KMS-11 (cell line): ENCODE measurements around the gene ZNF652.

ENCODE experiments used
- H2AFZ ChIP-seq: fragments of 200-600 bp; sonication (generic); 2 replicates; pipeline ENCODE4 v1.6.1; 2016; ENCODE audit warnings: antibody characterized with exemption, mixed run types, low read depth
- H3K27ac ChIP-seq: fragments of 200-600 bp; sonication (generic); 2 replicates; pipeline ENCODE4 v1.6.1; 2016; ENCODE audit warnings: mild to moderate bottlenecking, mixed run types
- H3K27me3 ChIP-seq: fragments of 200-600 bp; sonication (generic); 2 replicates; pipeline ENCODE4 v1.6.1; 2017; ENCODE audit warnings: mild to moderate bottlenecking, low read depth, mixed run types, moderate library complexity; ENCODE audit not compliant: insufficient read depth
- H3K36me3 ChIP-seq: fragments of 200-600 bp; sonication (generic); 2 replicates; pipeline ENCODE4 v1.6.1; 2017; ENCODE audit warnings: mild to moderate bottlenecking, mixed run types; ENCODE audit not compliant: insufficient read depth
- H3K4me1 ChIP-seq: fragments of 200-600 bp; sonication (generic); 2 replicates; pipeline ENCODE4 v1.6.1; 2016; ENCODE audit warnings: mild to moderate bottlenecking, low read depth, mixed run types; ENCODE audit not compliant: poor library complexity, severe bottlenecking
- H3K4me2 ChIP-seq: fragments of 200-600 bp; sonication (generic); 2 replicates; pipeline ENCODE4 v1.7.0; 2016; ENCODE audit warnings: mild to moderate bottlenecking, mixed run types
- H3K4me3 ChIP-seq: fragments of 200-600 bp; sonication (generic); IDR thresholded peaks from 2 replicates; pipeline ENCODE4 v1.6.1; 2017; ENCODE audit warnings: low read depth, low read length, mixed read lengths; ENCODE audit not compliant: insufficient read depth
- H3K79me2 ChIP-seq: fragments of 200-600 bp; sonication (generic); 2 replicates; pipeline ENCODE4 v1.6.1; 2016; ENCODE audit warnings: low read depth, mixed run types; ENCODE audit not compliant: insufficient read depth
- H3K9ac ChIP-seq: fragments of 200-600 bp; sonication (generic); 2 replicates; pipeline ENCODE4 v1.6.1; 2016; ENCODE audit warnings: mild to moderate bottlenecking, mixed run types
- H4K20me1 ChIP-seq: fragments of 200-600 bp; sonication (generic); 2 replicates; pipeline ENCODE4 v1.6.1; 2016; ENCODE audit warnings: mild to moderate bottlenecking, mixed run types; ENCODE audit not compliant: insufficient read depth
- CTCF ChIP-seq: fragments of 200-600 bp; sonication (generic); conservative IDR thresholded peaks from 2 replicates; pipeline ENCODE4 v1.6.1; 2017; ENCODE audit warnings: low read depth, mild to moderate bottlenecking, antibody characterized with exemption, low read length, moderate library complexity, mixed read lengths

Gene ZNF652

GRCh38 chr17:49337884-49338283 lies 24.2 kb downstream of the ZNF652 start:
- Histone ChIP-seq H4K20me1 (peaks cover 5% of the 10 kb centered on the region; the same call in 1 of the 2 replicates), H3K4me1 (peaks cover 65% of the 10 kb centered on the region), H3K27ac (no peak overlapping the region), H3K27me3 (no peaks in the 10 kb centered on the region), H3K36me3 (no peaks in the 10 kb centered on the region), H3K79me2 (peaks cover 77% of the 10 kb centered on the region; the same call in 1 of the 2 replicates), H3K4me3 (no peak overlapping the region), H2AFZ (no peak overlapping the region), H3K4me2 (no peak overlapping the region), H3K9ac (no peak overlapping the region)
- no peak for TF ChIP-seq CTCF

- Histone ChIP-seq H3K4me1 (peaks cover 39% of the 10 kb centered on the region), H3K27ac (no peak overlapping the region), H3K36me3 (no peaks in the 10 kb centered on the region), H2AFZ (no peak overlapping the region), H3K4me2 (no peak overlapping the region), H3K4me3 (no peak overlapping the region), H3K27me3 (no peaks in the 10 kb centered on the region), H3K79me2 (peaks cover 87% of the 10 kb centered on the region; the same call in 1 of the 2 replicates), H3K9ac (no peak overlapping the region), H4K20me1 (peaks cover 5% of the 10 kb centered on the region; the same call in 1 of the 2 replicates)
- TF ChIP-seq CTCF = no peak
These were observed 27.1 kb downstream of the ZNF652 start for GRCh38 chr17:49334744-49335512.

GRCh38 chr17:49333804-49334203 lies 28.2 kb downstream of the ZNF652 start:
- Histone ChIP-seq H3K79me2 (peaks cover 82% of the 10 kb centered on the region; the same call in 1 of the 2 replicates), H3K27me3 (no peaks in the 10 kb centered on the region), H3K4me2 (no peak overlapping the region), H3K36me3 (no peaks in the 10 kb centered on the region), H3K27ac (no peak overlapping the region), H4K20me1 (peaks cover 5% of the 10 kb centered on the region; the same call in 1 of the 2 replicates), H2AFZ (no peak overlapping the region), H3K4me3 (no peak overlapping the region), H3K9ac (no peak overlapping the region), H3K4me1 (peaks cover 40% of the 10 kb centered on the region)
- no peak for TF ChIP-seq CTCF

GRCh38 chr17:49327835-49328784 lies 33.9 kb downstream of the ZNF652 start:
- Histone ChIP-seq H3K4me2 (no peak overlapping the region), H3K36me3 (no peaks in the 10 kb centered on the region), H3K9ac (no peak overlapping the region), H3K27me3 (no peaks in the 10 kb centered on the region), H3K27ac (no peak overlapping the region), H3K4me1 (peaks cover 47% of the 10 kb centered on the region), H4K20me1 (no peaks in the 10 kb centered on the region), H3K79me2 (peaks cover 55% of the 10 kb centered on the region; the same call in 1 of the 2 replicates), H2AFZ (no peak overlapping the region), H3K4me3 (no peak overlapping the region)
- TF ChIP-seq CTCF = no peak
